Measurements from ENCODE around the gene KIAA0232. TPM values are rescaled to one million over a fixed set of nuclear protein-coding genes. Genes with fewer than 3 reads are reported as not detected.
A peak's percentile ranks its signal among the peaks of the same experiment; 100 is the strongest.

KIAA0232 gene
- total and polyA plus RNA-seq, 9 of the 15 experiments (the other 6 are each of a cell fraction or from before 2014, with no cell fraction given) = 3.5 to 17.4 (median 13.0) TPM

DNA sequence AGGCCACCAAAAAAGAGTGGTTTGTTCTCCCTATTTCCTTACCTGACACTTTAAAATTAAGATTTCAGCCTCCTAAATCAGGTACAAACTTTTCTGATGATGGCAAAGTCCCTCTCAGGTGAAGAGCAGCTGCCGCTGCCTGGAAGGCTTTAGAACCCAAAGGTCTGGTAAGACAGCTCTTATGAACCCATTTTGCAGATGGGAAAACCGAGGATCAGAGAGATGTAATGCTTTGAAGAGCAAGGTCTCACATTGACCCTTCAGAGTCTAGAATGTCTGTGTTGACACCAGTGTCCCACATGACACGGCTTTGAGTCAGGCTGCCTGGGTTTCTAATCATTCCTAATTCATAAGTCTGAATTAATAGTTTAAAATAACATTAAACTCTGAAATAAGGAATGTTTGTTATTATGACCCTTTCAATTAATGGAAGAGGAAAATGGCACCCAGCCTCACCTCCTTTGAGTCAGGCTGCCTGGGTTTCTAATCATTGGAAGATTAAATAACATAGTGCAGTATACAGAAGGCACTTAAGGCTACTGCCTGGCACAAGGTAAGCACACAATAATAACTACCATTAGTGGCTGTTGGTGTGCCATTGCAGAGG is 27.9 kb upstream of the KIAA0232 start (continued):
- no peak for TF ChIP-seq HMGN3 (IDR thresholded peaks at IDR 0.05; ENCODE audit: borderline replicate concordance, extremely low read depth, insufficient read length, low read depth, low read length)
- TF ChIP-seq, protein P1, sequence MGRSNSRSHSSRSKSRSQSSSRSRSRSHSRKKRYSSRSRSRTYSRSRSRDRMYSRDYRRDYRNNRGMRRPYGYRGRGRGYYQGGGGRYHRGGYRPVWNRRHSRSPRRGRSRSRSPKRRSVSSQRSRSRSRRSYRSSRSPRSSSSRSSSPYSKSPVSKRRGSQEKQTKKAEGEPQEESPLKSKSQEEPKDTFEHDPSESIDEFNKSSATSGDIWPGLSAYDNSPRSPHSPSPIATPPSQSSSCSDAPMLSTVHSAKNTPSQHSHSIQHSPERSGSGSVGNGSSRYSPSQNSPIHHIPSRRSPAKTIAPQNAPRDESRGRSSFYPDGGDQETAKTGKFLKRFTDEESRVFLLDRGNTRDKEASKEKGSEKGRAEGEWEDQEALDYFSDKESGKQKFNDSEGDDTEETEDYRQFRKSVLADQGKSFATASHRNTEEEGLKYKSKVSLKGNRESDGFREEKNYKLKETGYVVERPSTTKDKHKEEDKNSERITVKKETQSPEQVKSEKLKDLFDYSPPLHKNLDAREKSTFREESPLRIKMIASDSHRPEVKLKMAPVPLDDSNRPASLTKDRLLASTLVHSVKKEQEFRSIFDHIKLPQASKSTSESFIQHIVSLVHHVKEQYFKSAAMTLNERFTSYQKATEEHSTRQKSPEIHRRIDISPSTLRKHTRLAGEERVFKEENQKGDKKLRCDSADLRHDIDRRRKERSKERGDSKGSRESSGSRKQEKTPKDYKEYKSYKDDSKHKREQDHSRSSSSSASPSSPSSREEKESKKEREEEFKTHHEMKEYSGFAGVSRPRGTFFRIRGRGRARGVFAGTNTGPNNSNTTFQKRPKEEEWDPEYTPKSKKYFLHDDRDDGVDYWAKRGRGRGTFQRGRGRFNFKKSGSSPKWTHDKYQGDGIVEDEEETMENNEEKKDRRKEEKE (IDR thresholded peaks at IDR 0.05; ENCODE audit: borderline replicate concordance in 1 of 2, control insufficient read depth in 1 of 2, low read depth in 2 of 2, low read length in 1 of 2) = no peak
- TF ChIP-seq, protein P2, sequence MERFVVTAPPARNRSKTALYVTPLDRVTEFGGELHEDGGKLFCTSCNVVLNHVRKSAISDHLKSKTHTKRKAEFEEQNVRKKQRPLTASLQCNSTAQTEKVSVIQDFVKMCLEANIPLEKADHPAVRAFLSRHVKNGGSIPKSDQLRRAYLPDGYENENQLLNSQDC (CRISPR knock-in tag; IDR thresholded peaks at IDR 0.05) = no peak
- TF ChIP-seq RBM25 (IDR thresholded peaks at IDR 0.05; ENCODE audit: low read depth, low read length, severe bottlenecking) = peak; percentile 99
- no peak for TF ChIP-seq ZNF134 (CRISPR knock-in tag; conservative IDR thresholded peaks at IDR 0.05)
- TF ChIP-seq CBX3 (IDR thresholded peaks at IDR 0.05; ENCODE audit: borderline replicate concordance in 1 of 2, low read length in 2 of 2) = peak in 1 of 2 experiments; percentile 85; a peak in 2 of 3 replicates
- no peak for TF ChIP-seq ZNF431 (CRISPR knock-in tag; IDR thresholded peaks at IDR 0.05)
- TF ChIP-seq ZNF239 (CRISPR knock-in tag; IDR thresholded peaks at IDR 0.05) = no peak
- TF ChIP-seq NR4A1 (CRISPR knock-in tag; IDR thresholded peaks at IDR 0.05) = no peak
- TF ChIP-seq NR4A1 (tag; IDR thresholded peaks at IDR 0.05) = no peak
- TF ChIP-seq CC2D1A (IDR thresholded peaks at IDR 0.05) = no peak
- no peak for TF ChIP-seq CTBP1 (IDR thresholded peaks at IDR 0.05; ENCODE audit: borderline replicate concordance)
- TF ChIP-seq YBX1 (IDR thresholded peaks at IDR 0.05) = no peak
- TF ChIP-seq PML (IDR thresholded peaks at IDR 0.05; ENCODE audit: low read length) = no peak
- TF ChIP-seq CBX1 (IDR thresholded peaks at IDR 0.05; ENCODE audit: low read depth) = peak; percentile 93; the same call in 1 of the 2 replicates
- TF ChIP-seq ZNF75A (CRISPR knock-in tag; IDR thresholded peaks at IDR 0.05) = no peak
- TF ChIP-seq ZFP1 (CRISPR knock-in tag; IDR thresholded peaks at IDR 0.05) = no peak
- TF ChIP-seq ZNF41 (CRISPR knock-in tag; conservative IDR thresholded peaks at IDR 0.05) = no peak
- TF ChIP-seq HDAC2 (IDR thresholded peaks at IDR 0.05) = peak; percentile 97
- no peak for TF ChIP-seq NEUROD1 (IDR thresholded peaks at IDR 0.05; ENCODE audit: borderline replicate concordance, low read depth, low read length, partially characterized antibody)
- TF ChIP-seq ZKSCAN1 (IDR thresholded peaks at IDR 0.05; ENCODE audit: low read depth, low read length) = no peak
- no peak for TF ChIP-seq ZFX (CRISPR knock-in tag; IDR thresholded peaks at IDR 0.05)
- TF ChIP-seq ERF (CRISPR knock-in tag; IDR thresholded peaks at IDR 0.05) = no peak
- TF ChIP-seq TAF9B (IDR thresholded peaks at IDR 0.05; ENCODE audit: partially characterized antibody) = no peak
- peak; percentile 74 to 93; a peak in 3 of 4 replicates for TF ChIP-seq RCOR1 (IDR thresholded peaks at IDR 0.05; ENCODE audit: borderline replicate concordance in 1 of 2, low read depth in 2 of 2, low read length in 2 of 2)
- no peak for TF ChIP-seq ZNF224 (CRISPR knock-in tag; IDR thresholded peaks at IDR 0.05)
- TF ChIP-seq RFX5 (IDR thresholded peaks at IDR 0.05; ENCODE audit: low read depth, low read length) = no peak
- TF ChIP-seq SUPT5H (IDR thresholded peaks at IDR 0.05) = no peak
- no peak for TF ChIP-seq ZNF354B (CRISPR knock-in tag; IDR thresholded peaks at IDR 0.05)

Data from K562 (cell line).